Upper lobe of right lung (tissue), 1 donor: ENCODE data around the gene RGS3. TPM values are rescaled to one million over a fixed set of nuclear protein-coding genes. Genes with fewer than 3 reads are reported as not detected.
"Not testable (repeated sequence)": the region's sequence is repeated elsewhere in the genome, so short reads cannot be mapped to it uniquely, and the experiment has no call there.

Experiments
- ATAC-seq: fragments of 200-7000 bp; cut with Tn5 transposase; one replicate; pipeline ENCODE4 v1.9.1; 2020; ENCODE audit warnings: mild to moderate bottlenecking, moderate library complexity
- DNase-seq: peaks from one replicate; pipeline ENCODE4 v3.0.0-alpha.2; 2020
- H3K27ac ChIP-seq: fragments of 200-600 bp; one replicate; pipeline ENCODE4 v1.8.0; 2022
- H3K27me3 ChIP-seq: fragments of 200-600 bp; one replicate; pipeline ENCODE4 v1.8.0; 2022; ENCODE audit warnings: mild to moderate bottlenecking
- H3K36me3 ChIP-seq: fragments of 200-600 bp; one replicate; pipeline ENCODE4 v1.8.0; 2022
- H3K4me1 ChIP-seq: fragments of 200-600 bp; one replicate; pipeline ENCODE4 v1.8.0; 2022
- H3K4me3 ChIP-seq: fragments of 200-600 bp; one replicate; pipeline ENCODE4 v1.8.0; 2022; ENCODE audit warnings: mild to moderate bottlenecking
- H3K9me3 ChIP-seq: fragments of 200-600 bp; one replicate; pipeline ENCODE4 v1.8.0; 2022
- CTCF ChIP-seq: fragments of 200-600 bp; IDR thresholded peaks from one replicate; pipeline ENCODE4 v1.8.0; 2022; ENCODE audit warnings: antibody characterized with exemption
- intact Hi-C: fragments of 100-400 bp; cut with DNase I; formaldehyde crosslinking; loops from one replicate; pipeline ENCODE4 v1.11.0; 2022
- total RNA-seq: library from RNA; stranded (reverse); fragmentation: NEBNext Ultra II Directional; extraction: Animal tissue kit (Norgen Biotek cat#: 25700); gene quantifications from one replicate; pipeline ENCODE4 v1.2.1, GENCODE V29; 2021
- donor health status: DM: no; HTN: yes; CAD: no; lungs with severe emphysema.

The RGS3 gene
- total RNA-seq, 1 donor from 2014 or later, result 71.1 TPM

GRCh38 chr9:113547501-113547900 is 84.0 kb downstream of the RGS3 start:
- no peak for TF ChIP-seq CTCF
- DNase-seq (no peak), ATAC-seq (no peak)
- Histone ChIP-seq H3K27ac (peak overlapping the region; percentile 75), H3K27me3 (no peaks in the 10 kb centered on the region), H3K4me1 (peaks cover 34% of the 10 kb centered on the region), H3K9me3 (no peaks in the 10 kb centered on the region), H3K4me3 (no peak overlapping the region), H3K36me3 (no peaks in the 10 kb centered on the region)
- intact Hi-C loops, result no loop called here

- ATAC-seq (peak; percentile 89), DNase-seq (peak; percentile 77)
- TF ChIP-seq CTCF, result no peak
- Histone ChIP-seq H3K4me3 (no peak overlapping the region), H3K9me3 (no peaks in the 10 kb centered on the region), H3K36me3 (no peaks in the 10 kb centered on the region), H3K4me1 (peaks cover 34% of the 10 kb centered on the region), H3K27ac (peak overlapping the region; percentile 75), H3K27me3 (no peaks in the 10 kb centered on the region)
- intact Hi-C loops, result no loop called here
These were observed 84.9 kb downstream of the RGS3 start for GRCh38 chr9:113548221-113549041.

GRCh38 chr9:113549892-113550291 is 86.4 kb downstream of the RGS3 start:
- H3K27ac ChIP-seq, H3K36me3 ChIP-seq, intact Hi-C loops, ATAC-seq, H3K9me3 ChIP-seq, H3K4me3 ChIP-seq, H3K27me3 ChIP-seq: not testable (repeated sequence)
- H3K4me1 ChIP-seq, result peaks cover 34% of the 10 kb centered on the region
- peak; percentile 20 for DNase-seq

- H3K4me1 ChIP-seq, result peaks cover 24% of the 10 kb centered on the region
- no peak overlapping the region for H3K27ac ChIP-seq
- no peaks in the 10 kb centered on the region for H3K36me3 ChIP-seq
- H3K4me3 ChIP-seq, result no peak overlapping the region
- H3K9me3 ChIP-seq, result no peaks in the 10 kb centered on the region
- intact Hi-C loops, result no loop called here
- no peak for DNase-seq
- no peaks in the 10 kb centered on the region for H3K27me3 ChIP-seq
- no peak for ATAC-seq
- no peak for TF ChIP-seq CTCF
These were observed 93.5 kb downstream of the RGS3 start for GRCh38 chr9:113556877-113557593.

- intact Hi-C loops, result no loop called here
- ATAC-seq (peak; percentile 81), DNase-seq (peak; percentile 78)
- no peaks in the 10 kb centered on the region for H3K9me3 ChIP-seq
- H3K4me1 ChIP-seq, result peaks cover 25% of the 10 kb centered on the region
- no peaks in the 10 kb centered on the region for H3K36me3 ChIP-seq
- no peak overlapping the region for H3K27ac ChIP-seq
- no peak overlapping the region for H3K4me3 ChIP-seq
- TF ChIP-seq CTCF, result no peak
- H3K27me3 ChIP-seq, result no peaks in the 10 kb centered on the region
These were observed 95.3 kb downstream of the RGS3 start for GRCh38 chr9:113558632-113559502.
